Measurements from ENCODE around the gene SIGLEC10.
"Not testable (repeated sequence)": the region's sequence is repeated elsewhere in the genome, so short reads cannot be mapped to it uniquely, and the experiment has no call there.

The SIGLEC10 gene

DNA sequence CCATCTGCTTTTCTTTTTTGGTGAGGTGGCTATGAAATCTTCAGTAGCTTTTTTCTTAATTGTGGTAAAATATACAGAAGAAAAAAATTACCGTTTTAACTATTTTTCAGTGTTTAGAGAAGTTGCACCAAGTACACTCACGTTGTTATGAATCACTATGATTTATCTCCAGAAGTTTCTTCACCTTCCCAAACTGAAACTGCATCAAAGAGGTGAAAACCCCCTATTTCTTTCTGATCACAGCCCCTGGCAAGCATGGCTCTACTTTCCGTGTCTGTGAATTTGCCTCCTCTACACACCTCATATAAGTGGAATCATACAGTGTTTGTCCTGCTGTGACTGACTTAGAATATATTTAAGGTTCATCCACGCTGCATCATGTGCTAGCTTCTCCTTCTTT is 15.6 kb upstream of the SIGLEC10 start:
- no peak overlapping the region for H3K4me3 ChIP-seq (ENCODE audit: low read depth, low read length)
- TF ChIP-seq, protein P1, sequence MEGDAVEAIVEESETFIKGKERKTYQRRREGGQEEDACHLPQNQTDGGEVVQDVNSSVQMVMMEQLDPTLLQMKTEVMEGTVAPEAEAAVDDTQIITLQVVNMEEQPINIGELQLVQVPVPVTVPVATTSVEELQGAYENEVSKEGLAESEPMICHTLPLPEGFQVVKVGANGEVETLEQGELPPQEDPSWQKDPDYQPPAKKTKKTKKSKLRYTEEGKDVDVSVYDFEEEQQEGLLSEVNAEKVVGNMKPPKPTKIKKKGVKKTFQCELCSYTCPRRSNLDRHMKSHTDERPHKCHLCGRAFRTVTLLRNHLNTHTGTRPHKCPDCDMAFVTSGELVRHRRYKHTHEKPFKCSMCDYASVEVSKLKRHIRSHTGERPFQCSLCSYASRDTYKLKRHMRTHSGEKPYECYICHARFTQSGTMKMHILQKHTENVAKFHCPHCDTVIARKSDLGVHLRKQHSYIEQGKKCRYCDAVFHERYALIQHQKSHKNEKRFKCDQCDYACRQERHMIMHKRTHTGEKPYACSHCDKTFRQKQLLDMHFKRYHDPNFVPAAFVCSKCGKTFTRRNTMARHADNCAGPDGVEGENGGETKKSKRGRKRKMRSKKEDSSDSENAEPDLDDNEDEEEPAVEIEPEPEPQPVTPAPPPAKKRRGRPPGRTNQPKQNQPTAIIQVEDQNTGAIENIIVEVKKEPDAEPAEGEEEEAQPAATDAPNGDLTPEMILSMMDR (IDR thresholded peaks at IDR 0.05; ENCODE audit: insufficient read depth, low read depth, low read length, missing control alignments), result no peak
- DNase-seq (ENCODE audit: low read depth), result no peak

DNA sequence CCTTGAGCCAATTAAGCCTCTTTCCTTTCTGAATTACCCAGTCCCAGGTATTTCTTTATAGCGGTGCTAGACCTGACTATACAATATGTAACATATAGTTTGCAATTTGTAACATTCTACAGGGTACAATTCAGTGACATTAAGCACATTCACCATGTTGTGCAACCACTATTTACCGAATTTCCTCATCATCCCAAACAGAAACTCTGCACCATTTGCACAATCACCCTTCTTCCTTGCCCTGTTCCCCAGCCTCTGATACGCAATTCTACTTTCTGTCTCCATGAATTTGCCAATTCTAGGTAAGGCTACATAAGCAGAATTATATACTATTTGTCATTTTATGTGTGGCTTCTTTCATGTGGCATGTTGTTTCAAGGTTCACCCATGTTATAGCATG is 13.7 kb upstream of the SIGLEC10 start:
- H3K4me3 ChIP-seq (ENCODE audit: low read depth, low read length), result no peak overlapping the region
- no peak for DNase-seq (ENCODE audit: low read depth)
- TF ChIP-seq, protein P1 (IDR thresholded peaks at IDR 0.05; ENCODE audit: insufficient read depth, low read depth, low read length, missing control alignments), result no peak

- no peak overlapping the region for H3K4me3 ChIP-seq (ENCODE audit: low read depth, low read length)
- TF ChIP-seq, protein P1 (IDR thresholded peaks at IDR 0.05; ENCODE audit: insufficient read depth, low read depth, low read length, missing control alignments), result no peak
- DNase-seq (ENCODE audit: low read depth), result no peak
Measured at GRCh38 chr19:51430221-51430620, 12.8 kb upstream of the SIGLEC10 start.

GRCh38 chr19:51427201-51427600 is 9.8 kb upstream of the SIGLEC10 start:
- DNase-seq (ENCODE audit: low read depth), result no peak
- TF ChIP-seq, protein P1 (IDR thresholded peaks at IDR 0.05; ENCODE audit: insufficient read depth, low read depth, low read length, missing control alignments), result no peak
- no peak overlapping the region for H3K4me3 ChIP-seq (ENCODE audit: low read depth, low read length)

GRCh38 chr19:51422053-51422448 is 4.6 kb upstream of the SIGLEC10 start:
- no peak overlapping the region for H3K4me3 ChIP-seq (ENCODE audit: low read depth, low read length)
- TF ChIP-seq, protein P1 (IDR thresholded peaks at IDR 0.05; ENCODE audit: insufficient read depth, low read depth, low read length, missing control alignments), result peak; percentile 99
- peak; percentile 86 for DNase-seq (ENCODE audit: low read depth)

DNA sequence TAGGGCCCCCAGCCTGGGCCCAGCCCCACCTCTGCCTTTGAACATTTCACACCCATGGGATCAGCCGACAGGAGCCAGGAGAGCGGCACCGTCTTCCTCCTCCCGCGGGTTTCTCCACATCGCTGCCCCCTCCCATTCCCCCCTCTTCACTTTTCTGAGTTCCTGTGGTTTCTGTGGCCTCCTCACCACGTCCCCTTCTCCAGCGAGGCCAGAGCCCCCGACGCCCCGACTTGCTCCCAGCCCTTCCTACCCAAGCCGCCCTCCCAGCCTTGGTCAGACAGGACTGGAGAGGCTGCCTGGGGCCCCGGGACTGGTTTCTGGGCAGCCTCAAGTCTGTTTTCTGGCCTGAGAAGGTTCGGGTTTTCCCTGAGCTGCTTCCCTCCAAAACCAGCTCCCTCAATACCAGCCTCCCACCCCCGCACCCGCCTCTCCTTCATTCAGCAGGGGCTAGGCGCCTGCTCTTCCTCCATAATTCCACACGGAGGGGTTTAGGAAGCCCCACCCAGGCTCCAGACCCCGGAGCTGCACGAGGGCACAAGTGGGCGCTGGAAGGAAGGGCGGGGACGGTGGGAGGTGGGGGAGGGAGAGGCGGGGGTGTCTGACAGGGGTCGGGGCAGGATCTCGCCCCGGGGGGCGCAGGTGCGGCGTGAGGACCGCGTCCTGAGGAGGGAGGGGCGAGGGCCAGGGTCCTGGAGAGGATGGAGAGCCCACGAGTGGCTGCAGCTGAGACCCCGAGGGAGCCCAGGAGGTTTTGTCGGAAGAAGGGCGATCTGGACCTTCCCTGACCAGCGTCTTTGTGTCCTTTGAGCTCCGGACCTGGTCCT is 4.0 kb upstream of the SIGLEC10 start:
- TF ChIP-seq, protein P1 (IDR thresholded peaks at IDR 0.05; ENCODE audit: insufficient read depth, low read depth, low read length, missing control alignments), result no peak
- DNase-seq (ENCODE audit: low read depth), result no peak
- H3K4me3 ChIP-seq (ENCODE audit: low read depth, low read length), result no peak overlapping the region

GRCh38 chr19:51420511-51420910 is 3.1 kb upstream of the SIGLEC10 start:
- H3K4me3 ChIP-seq (ENCODE audit: low read depth, low read length); DNase-seq (ENCODE audit: low read depth): not testable (repeated sequence)
